Activated CD8-positive, alpha-beta T cell treated with anti-CD3 and anti-CD28 coated beads, Interleukin-2, amount 10 ng/mL, durations not matched to agents 7 days and 5 days (primary cell): ENCODE data around the gene CPE. TPM values are rescaled to one million over a fixed set of nuclear protein-coding genes. Genes with fewer than 3 reads are reported as not detected.
"Not testable (repeated sequence)": the region's sequence is repeated elsewhere in the genome, so short reads cannot be mapped to it uniquely, and the experiment has no call there.

Experiments
- ATAC-seq: fragments of 150-1000 bp; cut with Tn5 transposase; one replicate; pipeline ENCODE4 v1.10.0; 2021; ENCODE audit warnings: moderate library complexity
- CTCF ChIA-PET: fragments of 350-600 bp; sonication (Branson Sonifier 250); formaldehyde crosslinking; loops from one replicate; lab custom pipeline; 2021; ENCODE audit warnings: antibody characterized with exemption; lab: Charles Lee
- POLR2A ChIA-PET: fragments of 350-600 bp; sonication (Branson Sonifier 250); formaldehyde crosslinking; loops from one replicate; lab custom pipeline; 2021; ENCODE audit warnings: antibody characterized with exemption; lab: Charles Lee
- DNase-seq: peaks from one replicate; pipeline ENCODE4 v3.0.0-alpha.2; 2020
- H3K27ac Mint-ChIP-seq: one replicate; pipeline ENCODE4 v1.8.0; 2021; ENCODE audit warnings: mild to moderate bottlenecking, mixed read lengths
- H3K27me3 Mint-ChIP-seq: one replicate; pipeline ENCODE4 v1.8.0; 2021; ENCODE audit warnings: low read depth, mixed read lengths
- H3K36me3 Mint-ChIP-seq: one replicate; pipeline ENCODE4 v1.8.0; 2021; ENCODE audit warnings: low read depth, mixed read lengths
- H3K4me1 Mint-ChIP-seq: one replicate; pipeline ENCODE4 v1.8.0; 2021; ENCODE audit warnings: low read depth, mixed read lengths
- H3K4me3 Mint-ChIP-seq: one replicate; pipeline ENCODE4 v1.8.0; 2021; ENCODE audit warnings: mild to moderate bottlenecking, mixed read lengths
- H3K9me3 Mint-ChIP-seq: one replicate; pipeline ENCODE4 v1.8.0; 2022; ENCODE audit warnings: mixed read lengths; ENCODE audit not compliant: insufficient read depth
- total RNA-seq, 2 experiments: library from RNA; stranded (reverse); gene quantifications; one replicate each; pipeline ENCODE4 v1.2.3, GENCODE V29; 2021

Gene CPE
- total RNA-seq = not detected

DNA sequence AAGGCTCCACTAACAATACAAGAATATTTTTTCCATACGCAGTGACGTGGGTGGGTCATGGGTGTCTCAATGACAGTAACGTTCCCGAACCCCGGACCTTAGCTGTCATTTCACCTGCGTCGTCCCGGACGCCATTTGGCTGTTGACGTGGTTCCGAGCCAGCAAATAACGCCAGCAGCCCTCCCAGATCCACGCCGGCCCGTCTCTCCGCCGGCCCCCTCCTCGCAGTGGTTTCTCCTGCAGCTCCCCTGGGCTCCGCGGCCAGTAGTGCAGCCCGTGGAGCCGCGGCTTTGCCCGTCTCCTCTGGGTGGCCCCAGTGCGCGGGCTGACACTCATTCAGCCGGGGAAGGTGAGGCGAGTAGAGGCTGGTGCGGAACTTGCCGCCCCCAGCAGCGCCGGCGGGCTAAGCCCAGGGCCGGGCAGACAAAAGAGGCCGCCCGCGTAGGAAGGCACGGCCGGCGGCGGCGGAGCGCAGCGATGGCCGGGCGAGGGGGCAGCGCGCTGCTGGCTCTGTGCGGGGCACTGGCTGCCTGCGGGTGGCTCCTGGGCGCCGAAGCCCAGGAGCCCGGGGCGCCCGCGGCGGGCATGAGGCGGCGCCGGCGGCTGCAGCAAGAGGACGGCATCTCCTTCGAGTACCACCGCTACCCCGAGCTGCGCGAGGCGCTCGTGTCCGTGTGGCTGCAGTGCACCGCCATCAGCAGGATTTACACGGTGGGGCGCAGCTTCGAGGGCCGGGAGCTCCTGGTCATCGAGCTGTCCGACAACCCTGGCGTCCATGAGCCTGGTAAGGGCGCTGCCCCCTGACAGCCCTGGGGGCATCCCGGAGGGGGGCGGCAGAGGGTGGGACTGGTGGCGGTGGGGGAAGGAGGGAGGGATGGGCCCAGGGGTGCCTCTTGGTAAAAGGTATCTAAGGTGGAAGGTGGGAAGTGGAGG, at the start of gene CPE:
Gene CPE (plus strand): TSS at position 264 of the 933 bp plus-strand sequence. CDS start 214 bp downstream, at position 478.
- DNase-seq = peak; percentile 67
- Mint-ChIP-seq H3K4me1 (peaks cover 13% of the 10 kb centered on the region), H3K27ac (no peak within 1 kb of the TSS), H3K27me3 (peaks cover 56% of the 10 kb centered on the region), H3K4me3 (peak within 1 kb of the TSS; percentile 55), H3K9me3 (no peaks in the 10 kb centered on the region), H3K36me3 (no peaks in the 10 kb centered on the region)
- peak; percentile 96 for ATAC-seq
- ChIA-PET CTCF (interaction anchor here (0.7 to 3.1 kb wide), 6 partner anchors 33 to 266 kb away, joined by 3 to 14 read pairs (median 4); partner anchors contain the start of gene TMEM192), POLR2A (no interaction called here)

DNA sequence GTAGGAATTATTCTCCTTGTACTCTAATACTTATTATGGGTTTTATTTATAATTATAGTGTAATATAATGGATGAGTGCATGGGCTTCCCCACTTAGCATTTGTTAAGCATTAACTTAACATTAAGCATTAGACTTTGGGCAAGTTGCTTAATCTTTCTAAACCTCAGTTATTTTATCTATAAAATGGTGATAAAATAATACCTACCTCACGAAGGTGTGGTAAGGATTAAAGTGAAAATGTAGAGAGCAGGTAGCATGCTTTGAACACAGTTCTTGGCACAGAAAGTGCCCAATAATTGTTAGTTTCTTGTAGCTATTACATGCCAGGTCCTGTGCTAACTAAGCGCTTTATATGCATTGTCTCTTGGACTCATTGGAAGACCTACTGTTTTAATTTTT, 48.7 kb upstream of the CPE start:
- DNase-seq (no peak), ATAC-seq (no peak)
- Mint-ChIP-seq H3K36me3 (peaks cover 39% of the 10 kb centered on the region), H3K27ac (no peak overlapping the region), H3K27me3 (no peaks in the 10 kb centered on the region), H3K9me3 (no peaks in the 10 kb centered on the region), H3K4me3 (no peak overlapping the region), H3K4me1 (peaks cover 52% of the 10 kb centered on the region)
- ChIA-PET CTCF (interaction anchor here (1.1 to 2.4 kb wide), 4 partner anchors 12 to 217 kb away, joined by 3 to 13 read pairs (median 5); partner anchors contain the start of gene TMEM192), POLR2A (no interaction called here)

DNA sequence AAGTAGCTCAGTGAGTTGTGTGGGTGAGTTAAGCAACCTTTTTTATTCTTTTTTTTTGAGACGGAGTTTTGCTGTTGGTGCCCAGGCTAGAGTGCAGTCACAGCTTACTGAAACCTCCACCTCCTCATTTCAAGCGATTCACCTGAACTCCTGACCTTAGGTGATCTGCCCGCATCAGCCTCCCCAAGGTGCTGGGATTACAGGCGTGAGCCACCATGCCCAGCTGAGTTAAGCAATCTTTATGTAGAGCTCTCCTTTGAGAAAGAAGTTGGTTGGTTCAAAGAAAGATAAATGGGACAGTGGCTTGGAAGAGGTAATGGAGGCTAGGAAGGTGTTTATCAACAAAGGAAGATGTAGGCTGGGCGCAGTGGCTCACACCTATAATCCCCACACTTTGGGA, 48.1 kb upstream of the CPE start:
- Mint-ChIP-seq H3K4me3 (peak overlapping the region; percentile 35), H3K4me1 (peaks cover 53% of the 10 kb centered on the region), H3K27ac (peak overlapping the region; percentile 70), H3K36me3 (peaks cover 44% of the 10 kb centered on the region), H3K27me3 (no peaks in the 10 kb centered on the region), H3K9me3 (no peaks in the 10 kb centered on the region)
- DNase-seq = no peak
- ATAC-seq = no peak
- CTCF ChIA-PET = interaction anchor here (1.1 to 2.4 kb wide), 4 partner anchors 12 to 218 kb away, joined by 3 to 13 read pairs (median 5); partner anchors contain the start of gene TMEM192
- POLR2A ChIA-PET = no interaction called here

DNA sequence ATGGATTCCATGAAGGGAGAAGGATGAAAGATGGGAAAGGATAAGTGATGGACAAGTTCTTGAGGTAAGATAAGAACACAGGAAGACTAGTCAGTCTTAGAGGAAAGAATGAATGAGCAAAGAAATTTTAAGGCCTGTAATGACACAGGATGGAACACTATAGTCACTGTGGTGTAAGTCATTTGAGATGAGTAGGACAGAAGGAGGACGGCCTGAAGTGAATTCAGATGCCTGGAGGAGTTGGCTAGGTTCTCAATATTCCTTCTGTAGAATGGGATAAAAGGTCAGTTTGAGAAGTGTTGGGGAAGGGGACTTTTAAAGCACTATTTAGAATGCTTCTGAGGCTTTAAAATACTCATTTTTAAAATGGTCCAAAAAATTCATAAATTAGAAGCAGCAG, 47.4 kb upstream of the CPE start:
- ATAC-seq (no peak), DNase-seq (no peak)
- no peaks in the 10 kb centered on the region for H3K27me3 Mint-ChIP-seq
- peaks cover 46% of the 10 kb centered on the region for H3K4me1 Mint-ChIP-seq
- H3K27ac Mint-ChIP-seq = peak overlapping the region; percentile 70
- peak overlapping the region; percentile 20 for H3K4me3 Mint-ChIP-seq
- ChIA-PET CTCF (interaction anchor here (1.3 to 2.4 kb wide), 2 partner anchors 11 to 20 kb away, joined by 3 to 13 read pairs; no protein-coding TSS in a partner anchor), POLR2A (no interaction called here)
- H3K9me3 Mint-ChIP-seq = no peaks in the 10 kb centered on the region
- peaks cover 44% of the 10 kb centered on the region for H3K36me3 Mint-ChIP-seq

DNA sequence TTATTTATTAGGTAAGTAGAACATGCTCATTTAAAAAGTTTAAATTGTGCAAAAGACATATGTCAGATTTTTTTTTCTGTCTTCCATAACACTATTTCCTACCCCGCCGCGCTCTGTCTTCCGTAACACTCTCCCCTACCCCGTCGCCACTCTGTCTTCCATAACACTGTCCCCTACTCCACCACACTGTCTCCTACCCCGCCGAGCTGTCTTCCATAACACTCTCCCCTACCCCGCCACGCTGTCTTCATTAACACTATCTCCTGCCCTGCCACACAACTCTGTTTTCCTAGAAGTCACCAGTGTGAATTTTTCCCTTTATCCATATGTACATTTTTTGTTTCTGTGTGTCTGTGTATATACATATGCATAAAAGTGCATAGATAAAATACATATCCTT, 47.0 kb upstream of the CPE start:
- Mint-ChIP-seq H3K36me3 (peaks cover 49% of the 10 kb centered on the region), H3K27ac (peak overlapping the region; percentile 12), H3K27me3 (no peaks in the 10 kb centered on the region), H3K4me1 (peaks cover 44% of the 10 kb centered on the region), H3K4me3 (no peak overlapping the region), H3K9me3 (no peaks in the 10 kb centered on the region)
- ChIA-PET CTCF (interaction anchor here (1.3 to 2.4 kb wide), 3 partner anchors 11 to 200 kb away, joined by 3 to 13 read pairs (median 11); no protein-coding TSS in a partner anchor), POLR2A (interaction anchor here (0.9 kb wide), 1 partner anchor 124 kb away, joined by 3 read pairs; no protein-coding TSS in a partner anchor)
- ATAC-seq (no peak), DNase-seq (no peak)

DNA sequence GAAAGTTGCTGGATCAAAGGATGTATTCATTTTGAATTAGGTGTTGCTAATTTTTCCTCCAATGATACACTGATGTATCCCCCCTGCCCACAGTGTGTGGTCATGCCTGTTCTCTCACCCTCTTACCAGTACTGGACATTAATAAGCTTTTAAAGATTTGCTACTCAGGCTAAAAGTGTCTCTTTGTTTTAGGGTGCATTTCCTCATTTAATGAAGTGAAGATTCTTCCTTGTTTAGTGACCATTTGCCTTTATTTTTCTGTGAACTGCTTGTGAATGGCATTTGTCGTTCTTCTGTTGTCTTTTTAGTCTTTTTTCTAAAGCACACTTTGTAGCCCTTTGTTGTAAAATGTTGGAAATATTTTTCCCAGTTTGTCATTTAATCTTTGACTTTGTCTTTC, 46.3 kb upstream of the CPE start:
- H3K27me3 Mint-ChIP-seq = no peaks in the 10 kb centered on the region
- H3K4me1 Mint-ChIP-seq = peaks cover 44% of the 10 kb centered on the region
- no peaks in the 10 kb centered on the region for H3K9me3 Mint-ChIP-seq
- ChIA-PET POLR2A (interaction anchor here (0.9 kb wide), 1 partner anchor 124 kb away, joined by 3 read pairs; no protein-coding TSS in a partner anchor), CTCF (interaction anchor here (1.6 to 2.3 kb wide), 2 partner anchors 201 to 219 kb away, joined by 10 to 11 read pairs; partner anchors contain the start of gene TMEM192)
- DNase-seq (no peak), ATAC-seq (no peak)
- H3K27ac Mint-ChIP-seq = no peak overlapping the region
- peaks cover 52% of the 10 kb centered on the region for H3K36me3 Mint-ChIP-seq
- no peak overlapping the region for H3K4me3 Mint-ChIP-seq

DNA sequence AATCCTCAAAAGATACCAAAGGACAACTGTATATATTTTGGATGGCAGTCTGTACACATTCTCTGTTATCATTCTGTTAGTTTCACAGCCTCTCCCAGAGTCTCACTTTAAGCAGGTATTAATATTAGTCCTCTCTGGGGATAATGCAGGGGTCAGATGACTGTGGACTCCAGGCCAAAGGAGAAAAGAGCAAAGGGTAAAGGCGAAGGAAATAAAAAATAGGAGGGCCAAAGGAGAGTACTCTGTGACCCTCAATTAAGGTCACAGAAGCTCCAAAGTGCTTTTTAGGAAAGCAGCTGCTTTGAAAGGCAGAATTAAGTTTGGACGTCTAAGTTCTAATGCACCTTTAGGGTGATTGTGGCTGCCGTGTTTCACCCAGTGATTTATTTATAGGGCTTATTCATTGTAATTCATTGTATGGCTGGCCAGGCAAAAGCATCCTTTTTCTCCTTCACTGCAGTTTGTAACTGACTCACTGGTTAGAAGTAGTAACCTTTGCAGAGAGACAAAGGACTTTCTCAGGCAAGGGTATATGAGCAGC, 43.6 kb upstream of the CPE start:
- CTCF ChIA-PET = interaction anchor here (1.3 to 1.7 kb wide), 2 partner anchors 8 to 221 kb away, joined by 3 to 4 read pairs; no protein-coding TSS in a partner anchor
- Mint-ChIP-seq H3K4me1 (peaks cover 38% of the 10 kb centered on the region), H3K36me3 (peaks cover 64% of the 10 kb centered on the region)

DNA sequence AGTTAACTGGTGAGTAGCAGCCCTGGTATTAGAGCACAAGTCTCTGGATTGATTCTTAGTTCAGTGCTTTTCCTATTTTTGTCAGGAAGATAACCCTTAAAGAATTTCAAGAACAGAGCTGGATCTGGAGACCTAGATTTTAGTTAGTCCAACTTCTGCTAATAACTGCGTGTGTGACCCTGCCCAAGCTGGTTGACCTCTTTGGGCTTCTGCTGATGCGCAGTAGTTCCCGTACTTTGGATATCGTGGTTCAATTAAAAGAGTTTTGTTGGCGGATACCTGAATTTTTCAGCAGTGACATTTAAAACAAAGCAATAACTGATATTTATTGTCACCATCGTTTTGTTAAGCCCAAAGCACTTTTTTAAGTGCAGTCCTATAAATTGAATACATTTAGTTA, 42.1 kb upstream of the CPE start:
- peaks cover 62% of the 10 kb centered on the region for H3K36me3 Mint-ChIP-seq
- DNase-seq (no peak), ATAC-seq (no peak)
- peaks cover 23% of the 10 kb centered on the region for H3K4me1 Mint-ChIP-seq
- ChIA-PET POLR2A (no interaction called here), CTCF (no interaction called here)
- no peak overlapping the region for H3K27ac Mint-ChIP-seq
- H3K9me3 Mint-ChIP-seq = no peaks in the 10 kb centered on the region
- no peaks in the 10 kb centered on the region for H3K27me3 Mint-ChIP-seq
- H3K4me3 Mint-ChIP-seq = no peak overlapping the region

More for the DNA sequence above, 43.6 kb upstream of the CPE start:
- no peaks in the 10 kb centered on the region for H3K27me3 Mint-ChIP-seq
- H3K4me3 Mint-ChIP-seq = no peak overlapping the region
- no peak for DNase-seq
- ATAC-seq = no peak
- H3K27ac Mint-ChIP-seq = no peak overlapping the region
- POLR2A ChIA-PET = no interaction called here
- H3K9me3 Mint-ChIP-seq = no peaks in the 10 kb centered on the region

DNA sequence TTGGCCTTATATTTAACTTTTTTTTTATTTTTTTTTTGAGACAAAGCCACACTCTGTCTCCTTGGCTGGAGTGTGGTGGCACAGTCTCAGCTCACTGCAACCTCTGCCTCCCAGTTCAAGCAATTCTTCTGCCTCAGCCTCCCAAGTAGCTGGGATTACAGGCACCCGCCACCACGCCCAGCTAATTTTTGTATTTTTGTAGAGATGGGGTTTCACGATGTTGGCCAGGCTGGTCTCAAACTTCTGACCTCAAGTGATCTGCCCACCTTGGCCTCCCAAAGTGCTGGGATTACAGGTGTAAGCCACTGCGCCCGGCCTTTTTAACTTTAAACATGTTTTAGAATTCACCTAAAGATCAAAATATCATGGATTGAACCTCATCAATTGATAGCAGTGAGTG, 36.5 kb upstream of the CPE start:
- ChIA-PET POLR2A (interaction anchor here (0.6 kb wide), 1 partner anchor 532 kb away, joined by 4 read pairs; no protein-coding TSS in a partner anchor), CTCF (interaction anchor here (0.9 to 7.7 kb wide), 6 partner anchors 8 to 230 kb away, joined by 3 to 75 read pairs (median 15); partner anchors contain the start of gene TMEM192)
- not testable (repeated sequence) for ATAC-seq, H3K9me3 Mint-ChIP-seq, H3K4me3 Mint-ChIP-seq, DNase-seq, H3K27me3 Mint-ChIP-seq, H3K4me1 Mint-ChIP-seq, H3K27ac Mint-ChIP-seq
- peaks cover 39% of the 10 kb centered on the region for H3K36me3 Mint-ChIP-seq

DNA sequence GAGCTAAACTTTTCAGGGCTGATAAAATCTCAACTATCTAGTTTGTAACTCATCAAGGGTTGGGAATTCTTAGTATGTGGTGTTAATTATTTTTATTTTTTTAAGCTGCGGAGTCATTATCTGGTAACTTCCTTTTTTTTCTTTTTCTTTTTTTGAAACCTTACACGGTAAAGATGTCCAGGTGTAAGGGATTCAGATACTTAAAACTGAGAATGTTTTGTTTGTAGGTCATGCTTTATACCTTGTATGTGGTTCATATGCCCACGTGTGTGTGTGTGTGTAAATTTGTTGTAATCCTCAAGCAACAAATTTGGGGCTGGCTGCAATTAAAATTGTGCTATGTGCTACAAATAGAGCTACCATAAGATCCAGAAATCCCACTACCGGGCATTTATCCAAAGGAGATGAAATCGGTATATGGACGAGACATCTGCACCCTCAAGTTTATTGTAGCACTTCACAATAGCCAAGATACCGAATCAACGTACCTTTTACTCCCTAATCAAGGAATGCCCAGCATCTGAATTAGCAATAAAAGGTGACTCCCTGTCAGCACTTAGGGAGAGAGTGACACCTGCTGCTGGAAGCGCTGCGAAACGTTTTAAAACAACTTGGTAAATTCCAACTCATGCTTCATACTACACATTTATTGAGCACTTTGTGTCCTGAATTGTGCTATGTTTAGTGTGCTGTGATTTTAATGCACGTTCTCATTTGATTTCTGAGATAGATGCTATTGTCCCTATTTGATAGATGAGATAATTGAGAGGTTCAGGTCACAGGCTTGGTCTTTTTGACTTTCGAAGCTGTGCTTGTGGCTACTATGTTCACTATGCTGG, 35.2 kb upstream of the CPE start:
- POLR2A ChIA-PET = interaction anchor here (0.9 to 1.3 kb wide), 2 partner anchors 32 to 237 kb away, joined by 3 read pairs; no protein-coding TSS in a partner anchor
- Mint-ChIP-seq H3K36me3 (peaks cover 31% of the 10 kb centered on the region), H3K27ac (no peak overlapping the region), H3K4me1 (peaks cover 7% of the 10 kb centered on the region), H3K9me3 (no peaks in the 10 kb centered on the region), H3K27me3 (no peaks in the 10 kb centered on the region), H3K4me3 (no peak overlapping the region)
- DNase-seq (no peak), ATAC-seq (no peak)
- CTCF ChIA-PET = interaction anchor here (0.9 to 7.7 kb wide), 10 partner anchors 8 to 231 kb away, joined by 3 to 75 read pairs (median 6); partner anchors contain the start of gene TMEM192
